NCI-H2107 treated with DMSO at 0.1 percent for 48 hours (cell line): ENCODE measurements around the gene MSI2.

Experiments used
- DNase-seq: peaks from one replicate; lab custom pipeline; 2025; ENCODE audit not compliant: unreplicated experiment; lab: John Stamatoyannopoulos, UW

MSI2 gene

GRCh38 chr17:57696050-57696449, 439.7 kb downstream of the MSI2 start:
- no peak for DNase-seq

- DNase-seq: no peak
Measured at GRCh38 chr17:57697197-57697596, 440.9 kb downstream of the MSI2 start.

- DNase-seq: no peak
Measured at GRCh38 chr17:57697891-57698711, 441.8 kb downstream of the MSI2 start.

GRCh38 chr17:57699751-57700219, 443.5 kb downstream of the MSI2 start:
- no peak for DNase-seq

GRCh38 chr17:57701124-57701523, 444.8 kb downstream of the MSI2 start:
- no peak for DNase-seq

- no peak for DNase-seq
Measured at GRCh38 chr17:57703273-57703672, 446.9 kb downstream of the MSI2 start.

- DNase-seq: no peak
Measured at GRCh38 chr17:57704448-57704847, 448.1 kb downstream of the MSI2 start.

GRCh38 chr17:57705921-57706695, 449.8 kb downstream of the MSI2 start:
- no peak for DNase-seq

- DNase-seq: no peak
Measured at GRCh38 chr17:57706761-57707160, 450.4 kb downstream of the MSI2 start.

GRCh38 chr17:57707892-57708291, 451.6 kb downstream of the MSI2 start:
- DNase-seq: peak; percentile 75

- DNase-seq: peak; percentile 43
Measured at GRCh38 chr17:57708410-57708809, 452.1 kb downstream of the MSI2 start.

GRCh38 chr17:57713140-57713539, 456.8 kb downstream of the MSI2 start:
- DNase-seq: no peak

GRCh38 chr17:57714665-57715180, 458.4 kb downstream of the MSI2 start:
- no peak for DNase-seq

- DNase-seq: no peak
Measured at GRCh38 chr17:57715981-57716380, 459.7 kb downstream of the MSI2 start.

- DNase-seq: no peak
Measured at GRCh38 chr17:57718878-57719277, 462.6 kb downstream of the MSI2 start.

GRCh38 chr17:57720386-57721035, 464.2 kb downstream of the MSI2 start:
- no peak for DNase-seq

GRCh38 chr17:57721967-57722703, 465.8 kb downstream of the MSI2 start:
- no peak for DNase-seq

GRCh38 chr17:57722704-57723043, 466.4 kb downstream of the MSI2 start:
- no peak for DNase-seq

- no peak for DNase-seq
Measured at GRCh38 chr17:57723427-57724025, 467.2 kb downstream of the MSI2 start.

GRCh38 chr17:57724026-57724728, 467.9 kb downstream of the MSI2 start:
- no peak for DNase-seq
